K562 (cell line): Measurements from ENCODE around the gene GRB10. TPM values are rescaled to one million over a fixed set of nuclear protein-coding genes. Genes with fewer than 3 reads are reported as not detected.

Experiments
- HEY1 ChIP-seq: fragments of 250-450 bp; sonication (Bioruptor Pico); IDR thresholded peaks from 2 replicates; pipeline ENCODE4 v1.5.0; 2020; ENCODE audit warnings: mild to moderate bottlenecking, moderate library complexity, borderline replicate concordance
- KAT8 ChIP-seq: fragments of 450-650 bp; IDR thresholded peaks from 2 replicates; pipeline ENCODE4 v1.6.1; 2016; ENCODE audit warnings: low read depth, mild to moderate bottlenecking
- POLR3A ChIP-seq: IDR thresholded peaks from 2 replicates; pipeline ENCODE4 v1.6.1; 2011; ENCODE audit warnings: borderline replicate concordance, mild to moderate bottlenecking, moderate library complexity; ENCODE audit not compliant: insufficient read length, insufficient read depth; ENCODE audit errors: extremely low read depth
- PTTG1 ChIP-seq: fragments of 450-650 bp; IDR thresholded peaks from 2 replicates; pipeline ENCODE4 v1.6.1; 2016; ENCODE audit warnings: low read depth, mild to moderate bottlenecking, missing genetic modification characterization, missing compliant biosample characterization
- TEAD4 ChIP-seq, 2 experiments: sonication (generic) in 1 of 2; formaldehyde crosslinking in 1 of 2; IDR thresholded peaks; 2 replicates each; pipeline versions ENCODE4 v1.6.1 to v1.8.0; 2012 to 2022; ENCODE audit warnings: borderline replicate concordance in 1 of 2, inconsistent platforms in 1 of 2, low read length in 1 of 2, mild to moderate bottlenecking in 1 of 2, missing genetic modification reagents in 1 of 2
- ZNF75A ChIP-seq: fragments of 450-650 bp; formaldehyde crosslinking; IDR thresholded peaks from 2 replicates; pipeline ENCODE4 v1.4.0; 2020; ENCODE audit warnings: mild to moderate bottlenecking
- polyA plus RNA-seq, 8 experiments: library from polyadenylated mRNA; depleted of rRNA in 4 of 8; stranded (reverse) in 5 of 8; unstranded in 3 of 8; fragments of >200 nt; fragmentation: Nextera tagmentation in 2 of 8; fragmentation: Illumina TruSeq in 1 of 8; extraction: Ambion mirVana in 2 of 8; extraction: Trizol in 1 of 8; gene quantifications; 2 replicates each; pipeline versions ENCODE4 v1.2.1 to v1.2.3, GENCODE V29; 2011 to 2014; ENCODE audit warnings: inconsistent platforms in 1 of 8, missing spikeins in 1 of 8
- total RNA-seq, 7 experiments: library from RNA; depleted of rRNA in 6 of 7; stranded (reverse); fragments of >200 nt in 6 of 7; fragmentation: Illumina TruSeq in 2 of 7; extraction: Trizol in 2 of 7; gene quantifications; 2 replicates each; pipeline versions ENCODE4 v1.2.1 to v1.2.3, GENCODE V29; 2011 to 2021; ENCODE audit warnings: low replicate concordance in 1 of 7
- TF ChIP-seq, protein P1 (sequence below): fragments of 200-800 bp; sonication (Bioruptor generic); IDR thresholded peaks from 2 replicates; pipeline ENCODE4 v1.6.1; 2017; ENCODE audit warnings: missing genetic modification characterization, missing compliant biosample characterization
- TF ChIP-seq, protein P2 (sequence below), 2 experiments: fragments of 450-650 bp in 1 of 2; sonication (generic) in 1 of 2; formaldehyde crosslinking in 1 of 2; IDR thresholded peaks in 1 of 2; conservative IDR thresholded peaks in 1 of 2; 2 replicates each; pipeline versions ENCODE4 v1.6.1 to v1.8.1; 2016 to 2023; ENCODE audit warnings: mild to moderate bottlenecking in 2 of 2, moderate library complexity in 2 of 2, inconsistent platforms in 1 of 2, missing genetic modification reagents in 1 of 2

The GRB10 gene
- total and polyA plus RNA-seq, 9 of the 15 experiments (the other 6 are each of a cell fraction or from before 2014, with no cell fraction given) = 8.9 to 88.5 (median 40.7) TPM

DNA sequence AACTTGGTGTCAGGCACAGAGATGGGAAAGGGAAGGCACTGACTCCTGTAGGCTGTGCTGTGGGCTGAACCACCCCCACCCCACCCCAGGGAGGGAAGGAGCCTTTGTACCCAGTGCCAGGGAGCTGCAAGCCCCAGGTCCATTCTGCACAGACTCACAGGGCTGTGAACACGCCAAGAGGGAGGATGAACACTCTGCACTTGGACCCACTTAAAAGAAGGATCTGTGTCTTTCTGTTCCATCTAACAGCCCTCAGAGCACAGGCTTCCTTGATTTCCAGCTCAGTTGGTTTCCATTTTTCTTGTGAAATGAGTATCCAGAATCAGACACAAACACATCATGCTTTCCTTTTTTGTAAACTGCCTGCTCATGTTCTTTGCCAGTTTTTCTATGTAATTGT, 84.9 kb downstream of the GRB10 start (continued):
- TF ChIP-seq, protein P1, sequence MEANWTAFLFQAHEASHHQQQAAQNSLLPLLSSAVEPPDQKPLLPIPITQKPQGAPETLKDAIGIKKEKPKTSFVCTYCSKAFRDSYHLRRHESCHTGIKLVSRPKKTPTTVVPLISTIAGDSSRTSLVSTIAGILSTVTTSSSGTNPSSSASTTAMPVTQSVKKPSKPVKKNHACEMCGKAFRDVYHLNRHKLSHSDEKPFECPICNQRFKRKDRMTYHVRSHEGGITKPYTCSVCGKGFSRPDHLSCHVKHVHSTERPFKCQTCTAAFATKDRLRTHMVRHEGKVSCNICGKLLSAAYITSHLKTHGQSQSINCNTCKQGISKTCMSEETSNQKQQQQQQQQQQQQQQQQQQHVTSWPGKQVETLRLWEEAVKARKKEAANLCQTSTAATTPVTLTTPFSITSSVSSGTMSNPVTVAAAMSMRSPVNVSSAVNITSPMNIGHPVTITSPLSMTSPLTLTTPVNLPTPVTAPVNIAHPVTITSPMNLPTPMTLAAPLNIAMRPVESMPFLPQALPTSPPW (CRISPR knock-in tag) = no peak
- TF ChIP-seq ZNF75A (no peak), KAT8 (no peak), PTTG1 (no peak), POLR3A (no peak), TEAD4 (IDR thresholded peaks at IDR 0.05; ENCODE audit: low read length) (no peak), TEAD4 (CRISPR knock-in tag; IDR thresholded peaks at IDR 0.05; ENCODE audit: borderline replicate concordance) (no peak), HEY1 (CRISPR knock-in tag) (no peak)
- TF ChIP-seq, protein P2, sequence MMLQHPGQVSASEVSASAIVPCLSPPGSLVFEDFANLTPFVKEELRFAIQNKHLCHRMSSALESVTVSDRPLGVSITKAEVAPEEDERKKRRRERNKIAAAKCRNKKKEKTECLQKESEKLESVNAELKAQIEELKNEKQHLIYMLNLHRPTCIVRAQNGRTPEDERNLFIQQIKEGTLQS (IDR thresholded peaks at IDR 0.05) = no peak
- TF ChIP-seq, protein P2 (CRISPR knock-in tag; conservative IDR thresholded peaks at IDR 0.05) = no peak
